HG03060 (cell line): ENCODE measurements around the gene PHKA2.
"Not testable (repeated sequence)": the region's sequence is repeated elsewhere in the genome, so short reads cannot be mapped to it uniquely, and the experiment has no call there.

Source experiments
- ATAC-seq: cut with Tn5 transposase; IDR thresholded peaks from one replicate; pipeline ENCODE4 v1.9.1; 2021; ENCODE audit warnings: low read depth, moderate number of reproducible peaks; ENCODE audit not compliant: unreplicated experiment

The PHKA2 gene

GRCh38 chrX:18983666-18984380 is at the start of gene PHKA2:
PHKA2 (minus strand) TSS chrX:18984114; CDS start chrX:18983932, 182 bp downstream.
- peak; percentile 25 for ATAC-seq

- ATAC-seq = no peak
Measured at GRCh38 chrX:19030805-19031204, 46.9 kb upstream of the PHKA2 start.

GRCh38 chrX:19028560-19028959 is 44.6 kb upstream of the PHKA2 start:
- no peak for ATAC-seq

GRCh38 chrX:19024366-19024765 is 40.5 kb upstream of the PHKA2 start:
- ATAC-seq = no peak

GRCh38 chrX:19019996-19020395 is 36.1 kb upstream of the PHKA2 start:
- no peak for ATAC-seq

GRCh38 chrX:19017271-19017670 is 33.4 kb upstream of the PHKA2 start:
- ATAC-seq = no peak

GRCh38 chrX:19016614-19017013 is 32.7 kb upstream of the PHKA2 start:
- not testable (repeated sequence) for ATAC-seq

- no peak for ATAC-seq
Measured at GRCh38 chrX:19007868-19008267, 24.0 kb upstream of the PHKA2 start.

GRCh38 chrX:19007011-19007410 is 23.1 kb upstream of the PHKA2 start:
- ATAC-seq = no peak

GRCh38 chrX:19005909-19006308 is 22.0 kb upstream of the PHKA2 start:
- ATAC-seq = no peak

- ATAC-seq = no peak
Measured at GRCh38 chrX:19003756-19004155, 19.8 kb upstream of the PHKA2 start.

GRCh38 chrX:18998653-18999052 is 14.7 kb upstream of the PHKA2 start:
- no peak for ATAC-seq

GRCh38 chrX:18997916-18998315 is 14.0 kb upstream of the PHKA2 start:
- ATAC-seq = no peak

- ATAC-seq = no peak
Measured at GRCh38 chrX:18996536-18996935, 12.6 kb upstream of the PHKA2 start.

- no peak for ATAC-seq
Measured at GRCh38 chrX:18995221-18995620, 11.3 kb upstream of the PHKA2 start.

GRCh38 chrX:18994713-18995112 is 10.8 kb upstream of the PHKA2 start:
- ATAC-seq = no peak

- no peak for ATAC-seq
Measured at GRCh38 chrX:18992829-18993228, 8.9 kb upstream of the PHKA2 start.

GRCh38 chrX:18985186-18985435 is 1.2 kb upstream of the PHKA2 start:
- ATAC-seq = peak; percentile 11

- peak; percentile 48 for ATAC-seq
Measured at GRCh38 chrX:18984381-18985185, 669 bp upstream of the PHKA2 start.

- ATAC-seq = no peak
Measured at GRCh38 chrX:18981124-18981807, 2.6 kb downstream of the PHKA2 start.

- ATAC-seq = not testable (repeated sequence)
Measured at GRCh38 chrX:18980262-18980661, 3.7 kb downstream of the PHKA2 start.

GRCh38 chrX:18974993-18975392 is 8.9 kb downstream of the PHKA2 start:
- no peak for ATAC-seq
